Mesothelial cell of epicardium (in vitro differentiated cells): ENCODE measurements around the gene LRRIQ1. TPM values are rescaled to one million over a fixed set of nuclear protein-coding genes. Genes with fewer than 3 reads are reported as not detected.
A peak's percentile ranks its signal among the peaks of the same experiment; 100 is the strongest.

ENCODE experiments used
- DNase-seq, 2 experiments: peaks; one replicate each; pipeline ENCODE4 v3.0.0; 2021; ENCODE audit warnings: low spot score in 2 of 2; ENCODE audit not compliant: unreplicated experiment in 2 of 2
- H3K27ac Mint-ChIP-seq: 2 replicates; pipeline ENCODE4 v1.8.0; 2021; ENCODE audit warnings: mixed read lengths
- H3K27me3 Mint-ChIP-seq: 2 replicates; pipeline ENCODE4 v1.8.0; 2021; ENCODE audit warnings: low read depth, mixed read lengths
- H3K36me3 Mint-ChIP-seq: 2 replicates; pipeline ENCODE4 v1.8.0; 2021; ENCODE audit warnings: mixed read lengths
- H3K4me1 Mint-ChIP-seq: 2 replicates; pipeline ENCODE4 v1.8.0; 2021; ENCODE audit warnings: mixed read lengths
- H3K4me3 Mint-ChIP-seq: 2 replicates; pipeline ENCODE4 v1.8.0; 2021; ENCODE audit warnings: mild to moderate bottlenecking, moderate library complexity, mixed read lengths
- H3K9me3 Mint-ChIP-seq: 2 replicates; pipeline ENCODE4 v1.8.0; 2021; ENCODE audit warnings: mixed read lengths
- total RNA-seq: library from RNA; stranded (reverse); gene quantifications from 3 replicates; pipeline ENCODE4 v1.2.1, GENCODE V29; 2021
- TF ChIP-seq, protein P1 (sequence below): fragments of 200-600 bp; sonication (generic); IDR thresholded peaks from one replicate; pipeline ENCODE4 v1.5.0; 2021; ENCODE audit warnings: antibody characterized with exemption; ENCODE audit not compliant: unreplicated experiment

Gene LRRIQ1
- total RNA-seq, 1 donor from 2014 or later = 3.8 TPM

DNA sequence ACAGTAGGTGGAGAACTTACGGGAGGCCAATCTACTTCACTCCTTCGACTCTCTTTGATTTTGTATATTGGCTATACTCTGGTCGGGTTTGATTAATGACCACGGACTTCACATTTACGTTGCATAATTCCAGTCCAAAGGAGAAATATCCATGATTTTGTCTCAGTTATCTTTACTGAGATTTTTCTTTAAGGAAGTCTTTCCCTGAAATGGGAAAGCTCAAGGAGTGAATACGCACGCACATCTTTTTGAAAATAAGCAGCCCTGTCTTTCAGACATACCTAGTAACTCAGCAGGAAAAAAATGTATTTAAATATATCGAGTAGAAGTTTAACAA, 238.1 kb downstream of the LRRIQ1 start:
- H3K27ac Mint-ChIP-seq = no peak overlapping the region
- no peaks in the 10 kb centered on the region for H3K9me3 Mint-ChIP-seq
- TF ChIP-seq, protein P1, sequence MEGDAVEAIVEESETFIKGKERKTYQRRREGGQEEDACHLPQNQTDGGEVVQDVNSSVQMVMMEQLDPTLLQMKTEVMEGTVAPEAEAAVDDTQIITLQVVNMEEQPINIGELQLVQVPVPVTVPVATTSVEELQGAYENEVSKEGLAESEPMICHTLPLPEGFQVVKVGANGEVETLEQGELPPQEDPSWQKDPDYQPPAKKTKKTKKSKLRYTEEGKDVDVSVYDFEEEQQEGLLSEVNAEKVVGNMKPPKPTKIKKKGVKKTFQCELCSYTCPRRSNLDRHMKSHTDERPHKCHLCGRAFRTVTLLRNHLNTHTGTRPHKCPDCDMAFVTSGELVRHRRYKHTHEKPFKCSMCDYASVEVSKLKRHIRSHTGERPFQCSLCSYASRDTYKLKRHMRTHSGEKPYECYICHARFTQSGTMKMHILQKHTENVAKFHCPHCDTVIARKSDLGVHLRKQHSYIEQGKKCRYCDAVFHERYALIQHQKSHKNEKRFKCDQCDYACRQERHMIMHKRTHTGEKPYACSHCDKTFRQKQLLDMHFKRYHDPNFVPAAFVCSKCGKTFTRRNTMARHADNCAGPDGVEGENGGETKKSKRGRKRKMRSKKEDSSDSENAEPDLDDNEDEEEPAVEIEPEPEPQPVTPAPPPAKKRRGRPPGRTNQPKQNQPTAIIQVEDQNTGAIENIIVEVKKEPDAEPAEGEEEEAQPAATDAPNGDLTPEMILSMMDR = no peak
- H3K4me3 Mint-ChIP-seq = peak overlapping the region; percentile 17
- no peak for DNase-seq
- H3K27me3 Mint-ChIP-seq = peaks cover 49% of the 10 kb centered on the region
- H3K36me3 Mint-ChIP-seq = no peaks in the 10 kb centered on the region
- H3K4me1 Mint-ChIP-seq = peaks cover 25% of the 10 kb centered on the region

DNA sequence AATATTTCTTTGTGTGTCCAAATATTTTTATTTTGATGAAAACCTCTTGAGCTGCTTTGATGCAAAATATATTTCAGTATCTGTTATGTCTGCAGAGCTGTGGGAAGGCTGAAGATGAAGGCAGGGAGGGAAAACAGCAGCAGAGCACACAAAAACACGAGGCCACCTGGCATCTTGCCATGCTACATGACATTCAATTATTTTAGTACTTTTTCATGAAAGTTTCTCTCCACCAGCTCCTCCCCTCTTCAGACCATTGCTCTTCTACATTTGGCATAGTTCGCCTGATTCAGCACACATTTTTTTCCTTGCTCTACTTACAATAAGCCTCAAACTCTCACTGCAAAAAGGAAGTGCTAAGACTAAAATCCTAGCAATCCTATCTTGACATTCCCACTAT, 239.2 kb downstream of the LRRIQ1 start:
- TF ChIP-seq, protein P1 = no peak
- Mint-ChIP-seq H3K27ac (peak overlapping the region; percentile 78), H3K9me3 (no peaks in the 10 kb centered on the region), H3K4me3 (no peak overlapping the region), H3K27me3 (peaks cover 53% of the 10 kb centered on the region), H3K36me3 (no peaks in the 10 kb centered on the region), H3K4me1 (peaks cover 29% of the 10 kb centered on the region)
- peak; percentile 27 to 53 for DNase-seq

DNA sequence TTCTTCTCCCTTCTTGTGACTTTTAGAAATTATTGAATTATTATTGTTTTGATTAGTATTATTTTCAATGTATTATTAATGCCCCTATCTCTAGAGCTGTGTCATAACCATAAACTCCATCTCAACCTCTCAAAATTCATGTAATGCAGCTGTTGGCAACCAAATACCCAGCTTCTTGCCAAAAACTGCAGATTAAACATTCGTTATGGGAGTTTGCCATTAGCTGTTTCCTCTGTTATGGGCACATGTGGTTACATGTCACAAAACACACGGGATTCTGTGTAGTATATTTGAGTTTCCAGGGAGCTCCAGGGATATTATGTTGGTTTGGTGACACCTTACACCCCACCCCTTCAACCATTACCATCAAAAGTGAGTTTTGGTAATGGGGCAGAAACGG, 241.0 kb downstream of the LRRIQ1 start:
- Mint-ChIP-seq H3K27me3 (peaks cover 50% of the 10 kb centered on the region), H3K36me3 (no peaks in the 10 kb centered on the region), H3K4me3 (no peak overlapping the region), H3K4me1 (peaks cover 34% of the 10 kb centered on the region), H3K9me3 (no peaks in the 10 kb centered on the region), H3K27ac (no peak overlapping the region)
- TF ChIP-seq, protein P1 = no peak
- DNase-seq = no peak

GRCh38 chr12:85277900-85278597, 241.9 kb downstream of the LRRIQ1 start:
- peaks cover 43% of the 10 kb centered on the region for H3K27me3 Mint-ChIP-seq
- H3K4me3 Mint-ChIP-seq = no peak overlapping the region

DNA sequence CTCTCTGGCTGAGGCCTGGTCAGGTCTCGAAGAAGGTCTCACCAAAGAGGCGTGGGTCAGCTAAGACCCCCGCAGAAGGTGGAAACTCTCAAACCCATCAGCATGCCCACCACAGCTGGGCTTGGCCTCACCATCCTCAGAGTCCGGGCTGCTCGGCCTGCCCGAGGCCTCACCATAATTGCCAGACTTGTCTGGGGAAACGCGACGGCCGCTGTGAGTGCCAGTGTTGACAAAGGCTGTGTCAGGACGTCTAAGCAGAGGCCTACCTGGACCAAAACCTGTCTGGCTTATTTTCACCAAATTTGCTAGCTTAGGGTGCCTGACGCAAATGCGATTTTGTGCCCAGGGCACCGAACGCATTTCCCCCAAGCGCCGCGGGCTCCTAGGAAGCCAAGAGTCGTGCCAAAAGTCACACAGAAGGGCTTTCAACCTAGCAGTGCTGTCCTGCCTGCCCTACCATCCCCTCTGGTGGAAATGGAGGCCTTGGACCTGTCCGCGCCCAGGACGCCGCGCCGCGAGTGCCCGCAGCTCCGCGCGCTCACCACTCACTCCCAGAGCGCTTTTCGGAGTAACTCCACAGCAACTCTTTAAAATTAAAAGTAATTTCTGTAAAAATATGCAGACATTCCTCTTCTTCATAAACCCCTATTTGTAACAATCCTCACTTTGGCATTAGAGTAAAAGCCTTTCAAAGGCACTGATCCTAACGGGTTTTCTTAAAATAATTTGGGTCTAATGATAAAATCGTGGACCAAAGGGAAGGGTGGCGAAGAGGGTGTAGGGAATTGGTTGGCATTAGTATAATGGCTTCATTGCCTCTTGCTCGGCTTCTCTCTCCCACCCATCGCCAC, 242.7 kb downstream of the LRRIQ1 start:
- DNase-seq = no peak
- Mint-ChIP-seq H3K27me3 (peaks cover 35% of the 10 kb centered on the region), H3K27ac (peak overlapping the region; percentile 97), H3K4me1 (peaks cover 47% of the 10 kb centered on the region), H3K36me3 (no peaks in the 10 kb centered on the region), H3K9me3 (no peaks in the 10 kb centered on the region), H3K4me3 (peak overlapping the region; percentile 96)
- TF ChIP-seq, protein P1 = no peak

More at GRCh38 chr12:85277900-85278597, 241.9 kb downstream of the LRRIQ1 start:
- no peaks in the 10 kb centered on the region for H3K36me3 Mint-ChIP-seq
- peaks cover 41% of the 10 kb centered on the region for H3K4me1 Mint-ChIP-seq
- no peak for DNase-seq
- TF ChIP-seq, protein P1 = no peak
- H3K9me3 Mint-ChIP-seq = no peaks in the 10 kb centered on the region
- no peak overlapping the region for H3K27ac Mint-ChIP-seq
